ENCODE measurements around the gene TAF12.

- TF ChIP-seq POLR2A (IDR thresholded peaks at IDR 0.05; ENCODE audit: low read depth) (no peak), POLR2AphosphoS5 (IDR thresholded peaks at IDR 0.05) (peak; percentile 19 to 76), CTCF (IDR thresholded peaks at IDR 0.05) (no peak)
These were observed 25.5 kb upstream of the TAF12 start, which contains the start of gene GMEB1 for GRCh38 chr1:28668191-28668955.

Measured in esophagus muscularis mucosa (tissue), 3 donors.